Activated CD4-positive, alpha-beta T cell treated with anti-CD3 and anti-CD28 coated beads, Interleukin-2, amount 50 U/mL, for 24 hours (primary cell): ENCODE data around the gene NENF.
"Not testable (repeated sequence)": the region's sequence is repeated elsewhere in the genome, so short reads cannot be mapped to it uniquely, and the experiment has no call there.

ENCODE experiments used
- DNase-seq, 2 donors: peaks; one replicate each; pipeline ENCODE4 v3.0.0-alpha.2; 2020; ENCODE audit warnings: low read depth in 1 of 2, low spot score in 1 of 2

Gene NENF

GRCh38 chr1:212432661-212433576 is at the start of gene NENF:
TSS of gene NENF (plus strand) at chr1:212432920. CDS start at chr1:212432944, 24 bp downstream.
- peak; percentile 51 to 59 for DNase-seq

- no peak for DNase-seq
Measured at GRCh38 chr1:212386029-212386428, 46.7 kb upstream of the NENF start.

GRCh38 chr1:212388985-212389716 is 43.6 kb upstream of the NENF start:
- no peak for DNase-seq

- not testable (repeated sequence) for DNase-seq
Measured at GRCh38 chr1:212395678-212396437, 36.9 kb upstream of the NENF start.

- no peak for DNase-seq
Measured at GRCh38 chr1:212396638-212397037, 36.1 kb upstream of the NENF start.

GRCh38 chr1:212397171-212397570 is 35.5 kb upstream of the NENF start:
- no peak for DNase-seq

GRCh38 chr1:212401042-212401441 is 31.7 kb upstream of the NENF start:
- no peak for DNase-seq

- no peak for DNase-seq
Measured at GRCh38 chr1:212401838-212402582, 30.7 kb upstream of the NENF start.

GRCh38 chr1:212402666-212403321 is 29.9 kb upstream of the NENF start:
- no peak for DNase-seq

GRCh38 chr1:212410231-212410820 is 22.4 kb upstream of the NENF start:
- no peak for DNase-seq

GRCh38 chr1:212412374-212412773 is 20.3 kb upstream of the NENF start:
- no peak for DNase-seq

- DNase-seq: no peak
Measured at GRCh38 chr1:212413902-212414327, 18.8 kb upstream of the NENF start.

GRCh38 chr1:212414328-212415106 is 18.2 kb upstream of the NENF start, which contains the start of gene PACC1:
TSS of gene PACC1 (minus strand) at chr1:212414886. CDS start at chr1:212414757, 129 bp downstream.
- peak; percentile 70 to 82 for DNase-seq

GRCh38 chr1:212415107-212415841 is 17.4 kb upstream of the NENF start:
- no peak for DNase-seq

GRCh38 chr1:212421165-212421564 is 11.6 kb upstream of the NENF start:
- no peak for DNase-seq

GRCh38 chr1:212423879-212424278 is 8.8 kb upstream of the NENF start:
- DNase-seq: no peak

GRCh38 chr1:212428496-212428895 is 4.2 kb upstream of the NENF start:
- no peak for DNase-seq

- DNase-seq: no peak
Measured at GRCh38 chr1:212430416-212430815, 2.3 kb upstream of the NENF start.
